ENCODE results near the gene ARSD. TPM values are rescaled to one million over a fixed set of nuclear protein-coding genes. Genes with fewer than 3 reads are reported as not detected.
A peak's percentile ranks its signal among the peaks of the same experiment; 100 is the strongest.

ARSD gene
- total RNA-seq, 2 donors from 2014 or later, result 44.2 to 75.9 TPM

- H3K27ac ChIP-seq, result peak overlapping the region; percentile 5
- intact Hi-C loops (cut with DNase I), result no loop called here
- peak overlapping the region; percentile 16 for H3K4me3 ChIP-seq
- no peaks in the 10 kb centered on the region for H3K4me1 ChIP-seq
- H3K27me3 ChIP-seq, result no peaks in the 10 kb centered on the region
- TF ChIP-seq CTCF (IDR thresholded peaks at IDR 0.05), result no peak
- peak overlapping the region; percentile 50 to 56 for H3K9ac ChIP-seq (ENCODE audit: low read depth in 2 of 2, low read length in 2 of 2)
- DNase-seq, result no peak
- H3K36me3 ChIP-seq, result no peaks in the 10 kb centered on the region
- no peaks in the 10 kb centered on the region for H3K9me3 ChIP-seq
Observed at GRCh38 chrX:2889045-2889605, 40.0 kb downstream of the ARSD start.

DNA sequence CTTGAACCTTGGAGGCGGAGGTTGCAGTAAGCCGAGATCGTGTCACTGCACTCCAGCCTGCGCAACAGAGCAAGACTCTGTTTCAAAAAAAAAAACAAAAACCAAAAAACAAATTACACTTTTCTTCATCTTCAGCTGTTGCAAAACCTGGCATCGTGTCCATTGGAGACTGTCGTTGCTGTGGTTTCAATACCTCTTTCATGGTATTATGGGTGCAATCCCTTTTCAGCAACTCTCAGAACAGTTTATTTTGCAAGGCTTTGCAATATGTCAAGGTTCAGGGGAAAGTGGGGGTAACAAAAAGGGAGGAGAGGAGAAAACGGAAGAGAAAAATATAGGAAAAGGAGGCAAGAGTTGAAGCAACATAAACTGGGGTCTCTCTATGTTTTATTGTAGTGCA lies 40.8 kb downstream of the ARSD start:
- DNase-seq, result no peak
- H3K27ac ChIP-seq, result no peak overlapping the region
- H3K36me3 ChIP-seq, result no peaks in the 10 kb centered on the region
- no peak for TF ChIP-seq CTCF (IDR thresholded peaks at IDR 0.05)
- no peaks in the 10 kb centered on the region for H3K4me1 ChIP-seq
- no peaks in the 10 kb centered on the region for H3K9me3 ChIP-seq
- H3K9ac ChIP-seq (ENCODE audit: low read depth in 2 of 2, low read length in 2 of 2), result no peak overlapping the region
- H3K4me3 ChIP-seq, result no peak overlapping the region
- no peaks in the 10 kb centered on the region for H3K27me3 ChIP-seq
- intact Hi-C loops (cut with DNase I), result no loop called here

GRCh38 chrX:2883770-2884169 lies 45.4 kb downstream of the ARSD start:
- Histone ChIP-seq H3K27ac (no peak overlapping the region), H3K4me1 (no peaks in the 10 kb centered on the region), H3K9me3 (no peaks in the 10 kb centered on the region), H3K36me3 (no peaks in the 10 kb centered on the region), H3K9ac (ENCODE audit: low read depth in 2 of 2, low read length in 2 of 2) (no peak overlapping the region), H3K27me3 (no peaks in the 10 kb centered on the region), H3K4me3 (no peak overlapping the region)
- no peak for DNase-seq
- TF ChIP-seq CTCF (IDR thresholded peaks at IDR 0.05), result no peak
- intact Hi-C loops (cut with DNase I), result no loop called here

DNA sequence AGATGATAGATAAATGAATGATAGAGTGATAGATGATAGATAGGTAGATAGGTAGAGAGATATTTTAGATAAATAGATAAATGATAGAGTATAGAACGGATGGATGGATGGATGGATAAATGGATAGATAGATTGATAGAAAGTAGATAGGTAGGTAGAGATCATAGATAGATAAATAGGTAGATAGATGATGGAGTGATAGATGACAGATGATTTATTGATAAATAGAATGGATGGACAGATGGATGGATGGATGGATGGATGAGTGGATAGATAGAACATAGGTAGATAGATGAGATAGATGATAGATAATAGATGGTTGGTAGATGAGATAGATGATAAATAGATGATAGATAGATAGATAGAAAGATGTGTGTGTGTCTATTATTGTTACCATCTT lies 49.5 kb downstream of the ARSD start:
- H3K9me3 ChIP-seq, result no peaks in the 10 kb centered on the region
- no peak overlapping the region for H3K4me3 ChIP-seq
- H3K27ac ChIP-seq, result no peak overlapping the region
- no peaks in the 10 kb centered on the region for H3K36me3 ChIP-seq
- DNase-seq, result no peak
- no peak overlapping the region for H3K9ac ChIP-seq (ENCODE audit: low read depth in 2 of 2, low read length in 2 of 2)
- no peak for TF ChIP-seq CTCF (IDR thresholded peaks at IDR 0.05)
- no peaks in the 10 kb centered on the region for H3K27me3 ChIP-seq
- no peaks in the 10 kb centered on the region for H3K4me1 ChIP-seq
- intact Hi-C loops (cut with DNase I), result loop anchor here (10.0 kb wide), 2 partner anchors 155 to 755 kb away; no protein-coding TSS in a partner anchor

DNA sequence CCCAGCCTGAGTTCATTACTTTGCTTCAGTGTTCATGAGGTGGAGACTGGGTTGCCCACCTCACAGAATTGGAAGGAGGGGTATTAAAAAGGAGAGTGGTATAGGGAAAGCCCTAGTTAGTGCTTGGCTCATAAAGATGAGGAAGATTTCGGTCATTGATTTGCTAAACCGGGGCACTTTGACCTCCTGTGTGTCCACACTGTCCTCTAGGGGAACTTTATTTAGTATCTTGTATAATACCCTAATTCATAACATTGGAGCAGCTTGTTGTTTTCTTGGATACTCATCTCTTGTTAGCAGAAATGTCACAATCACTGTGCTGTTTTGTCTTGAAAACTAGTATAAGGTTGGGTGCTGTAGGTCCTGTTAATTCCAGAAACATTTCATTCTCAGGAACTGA lies 50.6 kb downstream of the ARSD start:
- Histone ChIP-seq H3K9me3 (no peaks in the 10 kb centered on the region), H3K4me3 (no peak overlapping the region), H3K4me1 (no peaks in the 10 kb centered on the region), H3K27me3 (no peaks in the 10 kb centered on the region), H3K36me3 (no peaks in the 10 kb centered on the region), H3K27ac (no peak overlapping the region), H3K9ac (ENCODE audit: low read depth in 2 of 2, low read length in 2 of 2) (no peak overlapping the region)
- intact Hi-C loops (cut with DNase I), result loop anchor here (10.0 kb wide), 2 partner anchors 156 to 756 kb away; no protein-coding TSS in a partner anchor
- no peak for DNase-seq
- TF ChIP-seq CTCF (IDR thresholded peaks at IDR 0.05), result no peak

Data from colonic mucosa (tissue), 4 donors.